Measurements from ENCODE around the gene RUFY3. TPM values are rescaled to one million over a fixed set of nuclear protein-coding genes. Genes with fewer than 3 reads are reported as not detected.

The RUFY3 gene
- total RNA-seq, 1 donor, result 64.8 TPM

- TF ChIP-seq CTCF (IDR thresholded peaks at IDR 0.05; ENCODE audit: insufficient read depth, low read length), result no peak
- DNase-seq (ENCODE audit: low read depth), result no peak
Observed at GRCh38 chr4:70855464-70855863, 133.7 kb downstream of the RUFY3 start.

More at GRCh38 chr4:70855464-70855863, 133.7 kb downstream of the RUFY3 start:
- no peak overlapping the region for H3K4me3 ChIP-seq (ENCODE audit: low read depth, low read length)

Small RNAs within 50 kb of the gene (small RNA-seq; reads per million reads assigned to genes)
- gene RF00026 (not detected), gene RNU6-520P (0.45 reads per million), gene RNU6-784P (0.25 reads per million), gene RNU6-891P (not detected)

Other genes starting within 250 kb of the RUFY3 start
- gene MUC7, start 249.8 kb upstream of the RUFY3 start, total RNA-seq (ENCODE audit: low replicate concordance), result not detected in 2 replicates
- gene AMTN, start 203.4 kb upstream of the RUFY3 start, total RNA-seq (ENCODE audit: low replicate concordance), result not detected in 2 replicates
- gene AMBN, start 129.7 kb upstream of the RUFY3 start, total RNA-seq (ENCODE audit: low replicate concordance), result not detected in 2 replicates
- 0.18 TPM in 1 of 2 replicates, not detected in the other for gene ENAM, start 93.2 kb upstream of the RUFY3 start, total RNA-seq (ENCODE audit: low replicate concordance)
- 0.99 and 18.2 TPM in 2 replicates for gene JCHAIN, start 55.5 kb upstream of the RUFY3 start, total RNA-seq (ENCODE audit: low replicate concordance)
- gene UTP3, start 33.4 kb upstream of the RUFY3 start, total RNA-seq (ENCODE audit: low replicate concordance), result 22.5 and 30.6 TPM in 2 replicates
- 73.1 and 75.3 TPM in 2 replicates for gene GRSF1, start 117.9 kb downstream of the RUFY3 start, total RNA-seq (ENCODE audit: low replicate concordance)
- gene MOB1B, start 180.4 kb downstream of the RUFY3 start, total RNA-seq (ENCODE audit: low replicate concordance), result 7.4 and 11.8 TPM in 2 replicates